Effector CD8-positive, alpha-beta T cell (primary cell): ENCODE data around the gene SNHG17.
"Not testable (repeated sequence)": the region's sequence is repeated elsewhere in the genome, so short reads cannot be mapped to it uniquely, and the experiment has no call there.

Source experiments
- DNase-seq: peaks from one replicate; lab custom pipeline; 2025; lab: John Stamatoyannopoulos, UW

The SNHG17 gene

GRCh38 chr20:38447931-38448675, 13.0 kb upstream of the SNHG17 start:
- DNase-seq, result no peak

DNA sequence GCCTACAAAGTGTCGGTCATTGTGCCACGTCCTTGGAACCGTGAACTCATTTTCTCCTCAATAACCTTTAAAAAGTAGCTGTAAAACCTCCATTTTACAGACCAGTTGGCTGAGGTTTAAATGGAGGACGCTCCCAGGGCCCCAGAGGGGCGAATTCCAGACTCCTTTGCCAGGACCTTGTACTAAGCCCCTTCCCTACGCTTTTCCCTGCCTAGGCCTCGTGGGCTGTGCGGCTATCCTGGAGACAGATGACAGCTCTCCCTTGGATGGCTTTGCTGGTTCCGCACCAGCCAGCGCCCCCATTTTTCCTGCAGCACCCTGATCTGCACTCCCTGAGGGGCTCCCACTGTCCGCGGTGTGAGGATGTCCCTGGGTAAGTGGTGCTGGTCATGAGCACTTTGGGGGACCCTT, 12.1 kb upstream of the SNHG17 start:
- no peak for DNase-seq

DNA sequence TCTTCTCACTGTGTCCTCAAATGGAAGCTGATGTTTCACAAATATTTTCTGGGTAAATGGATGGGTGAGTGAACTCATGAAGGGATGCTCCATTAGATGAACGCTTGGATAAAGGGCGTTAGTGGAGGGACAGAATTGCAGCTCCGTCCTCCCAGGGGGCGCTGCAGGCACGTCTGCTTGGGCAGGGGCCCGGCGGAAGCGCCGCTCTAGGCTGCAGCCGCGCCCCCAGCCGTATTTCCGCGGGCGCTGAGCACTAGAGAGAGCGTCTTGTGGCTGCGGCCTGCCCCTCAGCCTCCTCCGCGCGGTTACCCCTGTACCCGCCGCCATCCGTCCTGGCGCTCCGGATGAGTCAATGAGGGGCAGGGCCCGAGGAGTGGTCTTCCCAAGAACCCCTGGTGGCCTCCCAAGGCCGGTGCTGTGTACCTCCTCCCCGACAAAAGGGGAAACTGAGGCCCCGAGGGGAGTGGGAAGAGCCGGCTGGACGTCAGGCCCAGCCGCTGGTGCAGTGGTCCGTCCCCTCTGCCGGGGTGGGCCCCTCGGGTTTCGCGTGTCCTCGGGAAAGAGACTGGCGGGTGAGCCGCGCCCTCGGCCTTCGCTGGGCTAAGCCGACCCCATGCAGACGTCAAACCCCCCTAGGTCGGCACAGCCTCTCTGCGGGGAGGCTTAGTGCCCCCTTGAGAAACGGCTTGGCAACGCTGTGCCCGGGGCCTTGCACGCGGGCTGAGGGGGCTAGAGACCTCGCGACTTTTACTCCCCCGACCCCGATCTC, 11.5 kb upstream of the SNHG17 start:
- peak; percentile 83 for DNase-seq

- no peak for DNase-seq
Measured at GRCh38 chr20:38445901-38446425, 10.8 kb upstream of the SNHG17 start.

- DNase-seq, result no peak
Measured at GRCh38 chr20:38445381-38445796, 10.3 kb upstream of the SNHG17 start.

- DNase-seq, result no peak
Measured at GRCh38 chr20:38441916-38442315, 6.8 kb upstream of the SNHG17 start.

DNA sequence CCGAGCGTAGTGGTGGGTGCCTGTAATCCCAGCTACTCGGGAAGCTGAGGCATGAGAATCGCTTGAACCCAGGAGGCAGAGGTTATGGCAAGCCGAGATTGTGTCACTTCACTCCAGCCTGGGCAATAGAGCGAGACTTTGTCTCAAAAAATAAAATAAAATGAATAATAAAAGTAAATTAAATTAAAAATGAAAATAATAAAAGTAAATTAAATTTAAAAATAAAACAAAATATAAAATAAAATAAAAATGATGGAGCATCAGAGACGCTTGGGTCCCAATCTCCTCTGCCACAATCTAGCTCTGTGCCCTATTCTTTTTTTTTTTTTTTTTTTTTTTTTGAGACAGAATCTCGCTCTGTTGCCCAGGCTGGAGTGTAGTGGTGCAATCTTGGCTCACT, 6.0 kb upstream of the SNHG17 start:
- not testable (repeated sequence) for DNase-seq

DNA sequence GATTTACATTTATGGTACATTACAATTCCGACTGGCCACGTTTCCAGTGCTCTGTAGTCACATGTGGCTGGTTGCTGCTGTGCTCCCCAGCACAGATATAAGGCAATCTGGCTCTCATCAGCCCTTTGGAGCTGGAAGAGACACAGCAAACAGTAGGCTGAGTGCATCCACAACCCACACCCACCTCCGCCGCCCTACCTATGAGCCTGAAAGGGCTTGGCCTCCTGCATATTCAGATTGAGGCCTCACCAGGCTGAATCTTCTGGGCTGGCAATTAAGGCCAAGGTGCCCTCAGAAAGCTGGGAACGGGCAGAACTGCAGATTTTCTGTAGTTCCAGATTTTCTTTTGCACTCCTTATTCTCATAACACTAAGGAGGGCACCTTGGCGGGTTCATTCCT, 2.7 kb upstream of the SNHG17 start:
- DNase-seq, result no peak

- no peak for DNase-seq
Measured at GRCh38 chr20:38435555-38435939, 419 bp upstream of the SNHG17 start.

GRCh38 chr20:38434301-38434741, 807 bp downstream of the SNHG17 start:
- DNase-seq, result no peak

- no peak for DNase-seq
Measured at GRCh38 chr20:38433304-38433972, 1.7 kb downstream of the SNHG17 start.

DNA sequence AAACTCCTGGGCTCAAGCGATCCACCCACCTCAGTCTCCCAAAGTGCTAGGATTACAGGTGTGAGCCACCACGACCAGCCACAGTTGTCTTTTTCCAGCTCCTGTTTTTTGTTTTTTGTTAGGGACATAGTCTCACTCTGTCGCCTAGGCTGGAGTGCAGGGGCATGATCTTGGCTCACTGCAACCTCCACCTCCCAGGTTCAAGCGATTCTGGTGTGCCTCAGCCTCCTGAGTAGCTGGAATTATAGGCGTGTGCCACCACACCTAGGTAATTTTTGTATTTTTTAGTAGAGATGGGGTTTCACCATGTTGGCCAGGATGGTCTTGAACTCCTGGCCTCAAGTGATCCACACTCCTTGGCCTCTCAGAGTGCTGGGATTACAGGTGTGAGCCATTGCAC, 2.3 kb downstream of the SNHG17 start:
- not testable (repeated sequence) for DNase-seq

GRCh38 chr20:38432292-38432691, 2.8 kb downstream of the SNHG17 start:
- DNase-seq, result no peak

GRCh38 chr20:38430679-38431325, 4.3 kb downstream of the SNHG17 start:
- no peak for DNase-seq

- DNase-seq, result no peak
Measured at GRCh38 chr20:38429301-38429700, 5.8 kb downstream of the SNHG17 start.

DNA sequence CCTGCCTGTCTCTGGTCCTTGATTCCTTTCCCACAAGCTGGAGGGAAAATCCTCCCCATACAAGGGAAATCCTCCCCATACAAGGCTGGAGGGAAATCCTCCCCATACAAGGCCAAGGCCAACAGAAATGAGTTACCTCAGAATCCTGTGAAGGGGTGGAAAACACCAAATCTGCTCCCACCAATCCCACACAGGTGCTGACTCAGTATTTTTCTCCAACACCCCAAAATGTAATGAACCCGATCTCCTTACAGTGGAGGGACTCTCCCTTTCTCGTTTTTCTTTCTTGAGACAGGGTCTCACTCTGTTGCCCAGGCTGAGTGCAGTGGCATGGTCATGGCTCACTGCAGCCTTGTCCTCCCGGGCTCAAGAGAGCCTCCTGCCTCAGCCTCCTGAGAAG, 6.3 kb downstream of the SNHG17 start:
- no peak for DNase-seq

DNA sequence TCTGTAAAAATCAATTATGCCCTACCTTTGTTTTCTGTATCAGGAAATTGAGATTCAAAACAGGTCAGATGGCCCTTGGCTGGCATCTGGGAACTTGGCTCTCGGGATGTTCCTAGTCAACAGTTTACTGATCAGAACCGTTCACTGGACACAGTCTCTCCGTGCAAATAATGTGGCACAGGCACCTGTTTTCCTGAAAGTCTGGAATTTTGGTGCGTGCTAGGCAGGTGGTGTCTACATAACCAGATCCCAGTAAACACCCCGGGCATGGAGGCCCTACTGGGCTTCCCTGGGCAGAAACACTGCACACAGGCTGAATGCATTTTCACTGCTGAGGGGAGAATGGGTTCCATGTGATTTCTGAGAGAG, 7.5 kb downstream of the SNHG17 start:
- DNase-seq, result no peak

- DNase-seq, result no peak
Measured at GRCh38 chr20:38426006-38426897, 8.9 kb downstream of the SNHG17 start.

GRCh38 chr20:38424401-38424800, 10.7 kb downstream of the SNHG17 start:
- DNase-seq, result no peak

DNA sequence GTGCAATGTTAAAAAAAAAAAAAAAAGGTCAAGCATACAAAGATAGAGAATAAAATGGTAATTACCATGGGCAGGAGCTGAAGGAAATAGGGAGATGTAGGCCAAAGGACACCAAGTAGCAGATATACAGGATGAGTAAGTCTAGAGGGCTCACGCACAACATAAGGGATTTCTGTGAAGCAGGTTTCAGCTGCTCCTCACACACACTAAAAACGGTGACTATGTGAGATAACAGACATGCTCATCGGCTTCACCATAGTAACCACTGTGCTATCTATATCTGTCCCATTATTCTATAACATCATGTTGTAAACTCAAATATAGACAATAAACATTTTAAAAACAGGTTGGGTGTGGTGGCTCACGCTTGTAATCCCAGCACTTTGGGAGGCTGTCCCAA, 11.6 kb downstream of the SNHG17 start:
- no peak for DNase-seq

DNA sequence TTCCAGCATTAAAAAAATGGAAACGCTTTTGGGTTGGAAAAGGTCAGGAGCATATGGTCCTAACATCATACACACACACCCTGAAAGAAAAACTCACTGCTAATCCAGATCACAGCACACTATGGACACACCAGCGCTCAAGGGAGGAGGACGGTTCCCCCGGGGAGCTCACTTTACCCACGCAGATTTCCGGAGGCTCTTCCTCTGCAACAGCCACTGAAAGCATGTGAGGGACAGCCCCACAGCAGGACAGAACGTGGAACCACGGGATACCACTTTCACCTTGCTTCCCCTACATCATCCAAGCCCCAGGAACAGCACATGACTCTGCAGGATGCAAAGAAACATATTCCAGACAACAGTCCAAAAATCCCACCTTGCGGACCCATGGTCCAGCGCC, 13.2 kb downstream of the SNHG17 start:
- DNase-seq, result no peak
